Activated T-cell treated with anti-CD3 and anti-CD28 coated beads, Interleukin-2, amount 50 U/mL, for 24 hours (primary cell): ENCODE measurements around the gene GMDS.
"Not testable (repeated sequence)": the region's sequence is repeated elsewhere in the genome, so short reads cannot be mapped to it uniquely, and the experiment has no call there.

Source experiments
- DNase-seq: peaks from one replicate; pipeline ENCODE4 v3.0.0-alpha.2; 2020
- H3K27ac Mint-ChIP-seq: 2 replicates; pipeline ENCODE4 v1.8.0; 2020; ENCODE audit warnings: mild to moderate bottlenecking, mixed read lengths
- H3K27me3 Mint-ChIP-seq: 2 replicates; pipeline ENCODE4 v1.8.0; 2020; ENCODE audit warnings: mixed read lengths
- H3K36me3 Mint-ChIP-seq: 2 replicates; pipeline ENCODE4 v1.8.0; 2020; ENCODE audit warnings: low read depth, mixed read lengths
- H3K4me1 Mint-ChIP-seq: 2 replicates; pipeline ENCODE4 v1.8.0; 2020; ENCODE audit warnings: low read depth, mixed read lengths
- H3K4me3 Mint-ChIP-seq: 2 replicates; pipeline ENCODE4 v1.8.0; 2020; ENCODE audit warnings: mild to moderate bottlenecking, moderate library complexity, mixed read lengths
- H3K9me3 Mint-ChIP-seq: 2 replicates; pipeline ENCODE4 v1.8.0; 2020; ENCODE audit warnings: mixed read lengths

GMDS gene

GRCh38 chr6:1701668-1702353 lies 543.6 kb downstream of the GMDS start:
- no peak overlapping the region for H3K4me3 Mint-ChIP-seq

DNA sequence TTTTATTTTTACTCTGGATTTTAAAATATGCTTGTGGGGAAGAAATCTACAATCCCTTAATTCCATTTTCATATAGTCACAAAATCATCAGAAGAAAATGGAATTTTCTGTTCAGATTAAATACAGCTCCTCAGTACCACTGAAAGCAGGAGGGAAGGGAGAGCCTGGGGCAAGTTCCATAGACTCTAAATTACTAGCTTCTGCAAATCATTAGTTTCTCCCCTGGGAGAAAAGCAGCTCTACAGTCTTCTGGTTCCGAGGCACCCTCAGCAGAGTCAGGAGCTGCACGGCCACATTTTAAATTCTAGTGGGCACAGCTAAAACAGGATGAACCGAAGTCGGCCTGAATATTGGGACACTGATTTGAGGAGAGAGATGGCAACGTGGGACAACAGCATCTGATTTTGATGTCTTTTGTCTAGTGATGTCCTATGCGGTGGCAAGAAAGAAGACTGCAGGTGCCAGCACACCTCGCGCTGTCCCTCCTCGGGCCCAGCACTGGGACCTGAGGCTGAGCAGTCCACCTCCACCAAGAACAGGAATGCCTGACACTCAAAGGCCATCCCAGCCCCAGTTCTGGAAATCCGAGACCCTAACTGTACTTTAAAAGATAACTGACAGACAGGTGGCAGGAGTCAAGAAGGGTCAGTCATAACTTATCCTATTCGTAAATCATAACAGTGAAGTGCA lies 545.0 kb downstream of the GMDS start:
- Mint-ChIP-seq H3K4me1 (no peaks in the 10 kb centered on the region), H3K27ac (no peak overlapping the region), H3K27me3 (no peaks in the 10 kb centered on the region), H3K4me3 (no peak overlapping the region), H3K36me3 (peaks cover 2% of the 10 kb centered on the region), H3K9me3 (no peaks in the 10 kb centered on the region)
- DNase-seq, result no peak

More at GRCh38 chr6:1701668-1702353, 543.6 kb downstream of the GMDS start:
- Mint-ChIP-seq H3K36me3 (peaks cover 2% of the 10 kb centered on the region), H3K4me1 (no peaks in the 10 kb centered on the region), H3K27me3 (no peaks in the 10 kb centered on the region), H3K27ac (no peak overlapping the region), H3K9me3 (no peaks in the 10 kb centered on the region)
- DNase-seq, result no peak

DNA sequence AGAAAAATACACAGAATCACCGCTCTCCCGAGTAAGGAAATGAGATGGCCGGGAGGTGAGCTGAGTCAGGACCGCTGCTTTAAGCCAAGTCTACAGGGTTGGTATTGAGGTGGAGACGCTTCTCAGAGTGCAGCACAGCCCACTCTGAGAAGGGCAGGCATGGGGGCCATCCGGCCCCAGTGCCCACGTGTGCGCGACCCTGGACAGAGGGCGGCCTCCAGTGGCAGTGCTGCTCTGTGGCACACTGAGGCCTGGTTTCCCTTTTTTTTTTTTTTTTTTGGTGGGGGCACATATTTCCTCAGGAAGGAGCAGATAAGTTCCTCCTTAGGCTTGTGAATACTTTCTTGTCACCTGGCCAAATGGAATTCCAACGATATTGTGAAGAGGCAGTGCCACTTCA lies 546.9 kb downstream of the GMDS start:
- Mint-ChIP-seq H3K27ac (no peak overlapping the region), H3K4me1 (no peaks in the 10 kb centered on the region), H3K36me3 (peaks cover 2% of the 10 kb centered on the region), H3K4me3 (no peak overlapping the region), H3K9me3 (no peaks in the 10 kb centered on the region), H3K27me3 (no peaks in the 10 kb centered on the region)
- no peak for DNase-seq

DNA sequence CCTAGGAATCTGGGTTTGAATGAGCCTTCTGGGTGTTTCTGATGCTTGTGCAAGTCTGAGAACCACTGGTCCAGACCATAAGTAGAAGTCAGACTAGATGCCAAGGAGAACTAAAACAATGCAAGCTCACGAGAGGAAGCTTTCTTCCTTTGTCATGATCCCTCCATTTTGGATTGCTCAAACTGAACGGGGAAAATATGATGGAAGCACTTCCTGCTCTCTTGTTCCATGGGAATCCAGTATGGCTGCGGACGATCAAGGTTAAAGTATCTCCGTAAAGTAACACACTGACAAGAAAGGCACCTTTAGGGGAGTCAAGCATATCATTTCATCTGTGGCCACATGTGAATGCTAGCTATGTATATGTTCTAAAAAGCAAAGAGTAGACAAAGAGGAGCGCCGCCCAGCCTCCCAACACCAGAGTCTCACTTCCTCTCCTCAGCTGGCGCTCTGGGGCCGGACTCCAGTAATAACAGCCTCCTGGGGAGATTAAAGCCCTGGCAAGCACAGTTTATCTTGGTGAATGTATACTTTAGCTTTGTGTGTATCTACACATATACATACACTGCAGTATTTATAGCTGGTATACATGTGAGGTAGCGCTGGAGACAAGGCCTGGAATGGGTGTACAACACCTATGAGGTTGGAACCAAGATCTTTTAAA lies 547.6 kb downstream of the GMDS start:
- Mint-ChIP-seq H3K4me3 (no peak overlapping the region), H3K27me3 (no peaks in the 10 kb centered on the region), H3K36me3 (peaks cover 2% of the 10 kb centered on the region), H3K9me3 (no peaks in the 10 kb centered on the region), H3K27ac (no peak overlapping the region), H3K4me1 (no peaks in the 10 kb centered on the region)
- DNase-seq, result no peak

- Mint-ChIP-seq H3K36me3 (peaks cover 2% of the 10 kb centered on the region), H3K9me3 (no peaks in the 10 kb centered on the region), H3K27me3 (no peaks in the 10 kb centered on the region), H3K4me3 (no peak overlapping the region), H3K4me1 (no peaks in the 10 kb centered on the region), H3K27ac (no peak overlapping the region)
- DNase-seq, result no peak
Observed at GRCh38 chr6:1696463-1696850, 548.9 kb downstream of the GMDS start.

DNA sequence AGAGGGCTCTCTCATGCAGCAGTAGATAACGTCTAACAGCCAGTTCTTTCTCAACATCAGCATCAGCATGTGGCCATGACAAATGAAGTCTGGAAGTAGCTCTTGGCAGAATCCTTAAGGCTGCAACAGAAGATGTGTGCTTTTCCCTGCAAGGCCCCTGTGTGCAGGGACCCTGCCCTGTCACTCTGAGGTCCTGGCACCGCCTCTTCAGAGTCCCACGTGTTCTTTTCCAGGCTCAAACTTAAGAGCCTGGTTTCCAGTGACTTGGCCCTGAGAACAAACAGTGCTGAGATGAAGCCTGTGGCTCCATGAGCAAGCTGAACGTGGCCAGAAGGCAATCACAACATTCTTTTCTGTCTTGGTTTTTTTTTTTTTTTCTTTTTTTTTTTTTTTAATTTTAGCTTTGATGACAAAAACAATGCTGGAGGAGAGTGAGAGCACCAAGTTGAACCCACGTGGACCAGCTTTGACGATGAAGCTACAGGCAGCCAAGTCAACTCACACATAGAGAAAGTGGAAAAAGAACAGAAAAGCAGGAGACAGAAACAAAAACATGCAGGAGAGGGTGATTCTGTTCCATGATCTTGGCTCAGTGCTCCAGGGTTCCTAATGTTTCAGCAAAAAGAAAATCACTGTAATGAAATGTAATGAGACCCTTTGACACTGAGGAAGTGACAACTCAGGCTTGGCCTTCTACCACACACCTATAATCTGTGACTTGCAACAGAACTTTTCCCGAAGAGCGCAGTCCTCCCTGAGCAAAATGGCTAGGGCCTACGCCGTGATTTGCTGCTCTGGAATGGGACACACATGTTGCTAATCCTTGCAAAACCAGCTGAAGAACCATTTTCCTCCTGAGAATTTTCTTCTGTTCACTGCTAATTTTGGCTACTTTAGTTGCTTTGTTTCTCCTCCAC lies 549.6 kb downstream of the GMDS start:
- Mint-ChIP-seq H3K4me3 (no peak overlapping the region), H3K27ac (no peak overlapping the region), H3K36me3 (peaks cover 2% of the 10 kb centered on the region), H3K9me3 (no peaks in the 10 kb centered on the region), H3K27me3 (no peaks in the 10 kb centered on the region), H3K4me1 (no peaks in the 10 kb centered on the region)
- DNase-seq, result no peak

DNA sequence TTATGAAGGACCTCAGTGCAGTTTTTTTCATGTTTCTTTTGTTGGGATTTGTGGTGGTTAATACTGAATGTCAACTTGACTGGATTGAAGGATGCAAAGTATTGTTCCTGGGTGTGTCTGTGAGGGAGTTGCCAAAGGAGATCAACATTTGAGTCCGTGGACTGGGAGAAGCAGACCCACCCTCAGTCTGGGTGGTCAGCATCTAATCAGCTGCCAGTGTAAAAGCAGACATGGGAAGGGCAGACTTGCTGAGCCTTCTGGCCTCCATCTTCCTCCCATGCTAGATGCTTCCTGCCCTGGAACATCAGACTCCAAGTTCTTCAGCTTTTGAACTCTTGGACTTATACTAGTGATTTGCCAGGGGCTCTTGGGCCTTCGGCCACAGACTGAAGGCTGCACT lies 553.6 kb downstream of the GMDS start:
- DNase-seq, H3K36me3 Mint-ChIP-seq, H3K4me3 Mint-ChIP-seq, H3K9me3 Mint-ChIP-seq, H3K27me3 Mint-ChIP-seq, H3K4me1 Mint-ChIP-seq, H3K27ac Mint-ChIP-seq: not testable (repeated sequence)

DNA sequence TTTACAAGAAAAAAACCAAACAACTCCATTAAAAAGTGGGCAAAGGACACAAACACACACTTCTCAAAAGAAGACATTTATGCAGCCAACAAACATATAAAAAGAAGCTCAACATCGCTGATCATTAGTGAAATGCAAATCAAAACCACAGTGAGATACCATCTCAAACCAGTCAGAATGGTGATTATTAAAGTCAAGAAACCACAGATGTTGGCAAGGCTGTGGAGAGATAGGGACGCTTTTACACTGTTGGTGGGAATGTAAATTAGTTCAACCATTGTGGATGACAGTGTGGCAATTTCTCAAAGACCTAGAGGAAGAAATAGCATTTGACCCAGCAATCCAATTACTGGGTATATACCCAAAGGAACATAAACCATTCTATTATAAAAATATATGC lies 554.7 kb downstream of the GMDS start:
- H3K9me3 Mint-ChIP-seq, H3K27me3 Mint-ChIP-seq, DNase-seq, H3K4me3 Mint-ChIP-seq, H3K27ac Mint-ChIP-seq, H3K4me1 Mint-ChIP-seq, H3K36me3 Mint-ChIP-seq: not testable (repeated sequence)

DNA sequence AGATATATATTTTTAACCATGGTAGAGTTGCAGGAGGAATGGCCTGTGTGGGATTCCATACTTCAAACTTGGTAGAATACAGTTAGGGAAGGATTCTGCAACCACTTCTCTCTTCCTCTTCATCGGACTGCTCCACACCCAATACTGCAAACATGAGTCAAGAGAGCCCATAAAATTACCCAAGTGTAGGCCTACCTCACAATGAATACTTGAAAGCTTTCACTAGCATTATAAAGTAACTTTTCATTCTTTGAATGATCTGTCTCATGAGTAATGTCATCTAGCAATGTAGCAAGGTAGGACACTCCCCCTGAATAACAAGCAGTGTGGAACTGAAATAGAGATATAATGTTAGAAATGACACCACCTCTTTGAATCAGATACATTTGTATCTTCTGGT lies 556.3 kb downstream of the GMDS start:
- H3K4me3 Mint-ChIP-seq, result no peak overlapping the region
- no peaks in the 10 kb centered on the region for H3K9me3 Mint-ChIP-seq
- H3K27ac Mint-ChIP-seq, result no peak overlapping the region
- no peaks in the 10 kb centered on the region for H3K4me1 Mint-ChIP-seq
- no peaks in the 10 kb centered on the region for H3K36me3 Mint-ChIP-seq
- DNase-seq, result no peak
- H3K27me3 Mint-ChIP-seq, result no peaks in the 10 kb centered on the region

- no peaks in the 10 kb centered on the region for H3K4me1 Mint-ChIP-seq
- no peaks in the 10 kb centered on the region for H3K27me3 Mint-ChIP-seq
- H3K4me3 Mint-ChIP-seq, result no peak overlapping the region
- H3K27ac Mint-ChIP-seq, result no peak overlapping the region
- H3K36me3 Mint-ChIP-seq, result no peaks in the 10 kb centered on the region
- DNase-seq, result no peak
- H3K9me3 Mint-ChIP-seq, result no peaks in the 10 kb centered on the region
Observed at GRCh38 chr6:1688396-1688795, 557.0 kb downstream of the GMDS start.

- no peak overlapping the region for H3K27ac Mint-ChIP-seq
Observed at GRCh38 chr6:1687402-1687801, 558.0 kb downstream of the GMDS start.

DNA sequence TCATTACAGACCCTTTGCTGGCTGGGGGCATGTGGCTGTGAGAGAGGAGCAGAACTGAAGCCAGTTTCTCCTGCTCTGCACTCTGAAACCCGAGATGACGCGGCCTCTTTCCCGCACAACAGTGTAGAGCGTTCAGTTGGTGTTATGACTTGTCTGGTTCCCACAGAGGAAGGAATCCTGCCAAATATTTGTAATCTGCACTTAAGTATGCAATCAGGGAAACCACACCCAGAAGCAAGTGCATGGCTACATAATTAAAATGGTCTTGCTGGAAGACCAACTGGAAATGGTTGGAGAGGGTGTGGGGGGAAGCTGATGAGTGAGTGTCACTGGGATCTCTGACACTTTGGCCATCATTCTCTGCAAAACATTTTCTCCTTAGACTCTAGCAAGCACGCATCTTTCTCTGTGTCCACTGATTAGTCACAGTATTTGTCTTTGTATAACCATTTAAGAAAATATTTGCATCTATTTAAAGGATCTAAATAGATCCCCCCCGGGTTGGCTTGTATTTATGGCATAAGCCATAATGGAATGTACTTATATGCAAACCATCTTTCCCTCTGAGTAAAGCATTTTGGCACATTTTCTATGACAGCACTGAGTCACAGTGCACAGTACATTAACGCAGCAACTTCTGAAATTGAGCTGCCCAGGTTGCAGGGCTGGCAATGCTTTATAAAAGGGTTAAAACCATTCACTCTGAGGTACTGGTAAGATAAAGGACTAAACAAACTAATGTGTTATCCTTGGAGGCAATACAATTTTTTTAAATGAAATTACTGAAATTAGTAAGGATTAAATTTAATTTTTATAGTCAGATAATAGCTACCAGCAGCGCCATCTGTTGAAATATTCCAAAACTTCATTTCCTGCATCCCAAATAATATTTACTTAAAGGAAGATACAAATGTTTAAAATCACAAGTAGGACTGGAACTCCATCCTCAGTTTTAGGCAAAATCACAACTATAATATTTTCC lies 559.0 kb downstream of the GMDS start:
- Mint-ChIP-seq H3K27ac (no peak overlapping the region), H3K4me1 (no peaks in the 10 kb centered on the region), H3K4me3 (no peak overlapping the region), H3K27me3 (no peaks in the 10 kb centered on the region), H3K9me3 (no peaks in the 10 kb centered on the region), H3K36me3 (no peaks in the 10 kb centered on the region)
- no peak for DNase-seq

More at GRCh38 chr6:1687402-1687801, 558.0 kb downstream of the GMDS start:
- Mint-ChIP-seq H3K4me1 (no peaks in the 10 kb centered on the region), H3K27me3 (no peaks in the 10 kb centered on the region), H3K4me3 (no peak overlapping the region), H3K9me3 (no peaks in the 10 kb centered on the region), H3K36me3 (no peaks in the 10 kb centered on the region)
- DNase-seq, result no peak

DNA sequence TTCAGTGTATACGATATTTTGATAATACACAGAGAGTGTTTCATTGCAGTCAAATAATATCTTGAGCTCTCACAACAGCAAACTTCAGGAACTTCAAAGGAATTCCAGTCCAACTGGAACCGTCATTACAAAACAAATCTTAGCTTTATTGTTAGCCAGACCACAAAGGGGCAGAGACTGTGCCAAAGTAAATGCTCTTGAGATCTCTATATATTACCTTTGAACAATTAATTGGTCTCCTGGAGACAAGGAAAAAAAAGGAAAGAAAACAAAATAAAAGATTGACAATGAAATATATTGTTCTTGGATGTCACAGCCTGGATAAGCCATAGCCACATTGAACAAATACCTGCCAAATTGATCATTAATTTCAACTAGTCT lies 565.7 kb downstream of the GMDS start:
- Mint-ChIP-seq H3K27me3 (no peaks in the 10 kb centered on the region), H3K4me1 (no peaks in the 10 kb centered on the region)

More for the DNA sequence above, 565.7 kb downstream of the GMDS start:
- Mint-ChIP-seq H3K4me3 (no peak overlapping the region), H3K9me3 (no peaks in the 10 kb centered on the region), H3K36me3 (no peaks in the 10 kb centered on the region), H3K27ac (no peak overlapping the region)
- no peak for DNase-seq
